Right kidney (tissue), 1 donor: ENCODE results near the gene PFKFB2.

Experiments used
- DNase-seq: peaks from one replicate; pipeline ENCODE4 v3.0.0-alpha.2; 2016

PFKFB2 gene

GRCh38 chr1:207089627-207090355 is 36.7 kb downstream of the PFKFB2 start:
- DNase-seq, result no peak

DNA sequence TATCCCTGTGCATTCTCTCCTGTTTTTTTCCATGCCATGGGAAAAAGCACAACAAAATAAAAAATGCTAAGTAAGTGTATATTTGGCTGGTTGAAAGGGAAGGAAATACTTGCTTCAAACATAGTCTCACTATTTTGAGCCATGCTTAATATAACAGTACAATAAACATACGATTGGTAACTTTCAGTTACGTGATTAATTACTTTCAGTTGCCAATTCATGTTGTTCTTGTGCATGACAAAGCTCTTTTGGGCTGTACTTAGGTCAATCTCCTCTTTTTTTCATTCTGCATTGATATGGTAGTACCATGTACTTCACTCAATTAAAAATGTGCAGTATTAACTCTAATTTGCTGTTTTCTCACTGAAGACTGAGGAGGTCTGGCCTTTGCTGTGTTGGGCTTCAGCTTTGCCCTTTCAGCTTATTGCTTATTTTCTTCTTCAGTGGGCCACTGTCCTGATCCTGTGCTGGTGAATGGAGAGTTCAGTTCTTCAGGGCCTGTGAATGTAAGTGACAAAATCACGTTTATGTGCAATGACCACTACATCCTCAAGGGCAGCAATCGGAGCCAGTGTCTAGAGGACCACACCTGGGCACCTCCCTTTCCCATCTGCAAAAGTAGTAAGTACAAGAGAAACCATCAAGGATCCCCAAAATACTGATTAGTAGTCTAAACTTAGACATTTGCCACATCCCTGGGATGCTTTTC is 38.3 kb downstream of the PFKFB2 start:
- no peak for DNase-seq

DNA sequence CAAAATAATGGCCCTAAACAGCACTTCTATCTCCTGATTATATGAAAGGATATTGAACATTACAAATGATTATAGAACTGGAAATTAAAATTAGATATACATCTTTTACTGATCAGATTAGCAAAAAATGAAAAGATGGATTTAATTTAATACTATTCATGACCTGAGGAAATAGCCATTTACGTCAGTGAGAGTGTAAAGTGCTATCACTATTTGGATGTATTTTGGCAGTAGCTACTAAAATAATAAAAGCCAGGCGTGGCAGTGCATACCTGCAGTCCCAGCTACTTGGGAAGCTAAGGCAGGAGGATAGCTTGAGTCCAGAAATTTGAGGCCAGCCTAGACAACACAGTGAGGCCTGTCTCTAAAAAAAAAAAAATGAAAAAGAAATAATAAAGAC is 40.9 kb downstream of the PFKFB2 start:
- no peak for DNase-seq

- no peak for DNase-seq
Measured at GRCh38 chr1:207097871-207098324, 44.8 kb downstream of the PFKFB2 start.

DNA sequence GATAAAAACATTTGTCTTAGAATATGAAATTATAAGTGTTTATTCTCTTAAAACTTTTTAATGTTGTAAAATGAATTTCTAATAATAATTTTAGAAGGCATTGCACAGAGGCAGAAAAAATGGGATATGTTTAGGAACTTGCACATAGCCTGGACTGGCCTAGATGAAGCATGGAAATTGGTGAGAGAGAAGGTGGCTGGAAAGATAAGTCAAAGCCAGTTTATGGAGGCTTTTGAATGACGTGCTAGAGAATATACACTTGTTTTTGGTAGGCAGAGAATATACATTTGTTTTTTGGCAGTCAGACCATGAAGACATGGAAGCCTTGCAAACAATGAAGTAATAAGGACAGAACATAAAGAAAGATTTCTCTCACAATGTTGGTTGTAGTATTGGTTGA is 48.6 kb downstream of the PFKFB2 start:
- no peak for DNase-seq

GRCh38 chr1:207102146-207102545 is 49.1 kb downstream of the PFKFB2 start:
- no peak for DNase-seq

DNA sequence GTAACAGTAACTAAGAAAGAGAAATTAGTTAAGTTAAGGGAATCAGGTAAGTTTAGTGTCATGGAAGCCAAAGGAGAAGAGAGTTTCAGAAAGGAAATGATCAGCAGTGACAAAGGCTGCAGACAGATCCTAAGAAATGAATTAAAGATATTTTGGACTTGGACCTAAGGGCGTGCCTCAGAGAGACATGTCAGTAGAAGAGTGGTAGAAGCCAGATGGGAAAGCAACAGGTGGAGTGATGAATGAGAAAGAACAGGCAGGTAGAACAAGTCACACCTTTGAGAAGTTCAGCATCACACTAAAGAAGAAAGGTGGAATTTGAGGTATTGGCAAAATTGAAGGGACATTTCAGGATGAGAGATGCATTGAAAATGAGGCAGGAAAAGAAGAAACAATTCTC is 49.6 kb downstream of the PFKFB2 start:
- DNase-seq, result no peak

GRCh38 chr1:207103892-207104373 is 50.9 kb downstream of the PFKFB2 start, which contains the start of gene C4BPA:
Gene C4BPA (plus strand): TSS chr1:207104233. CDS start chr1:207113026, 8,793 bp downstream.
- DNase-seq, result no peak

DNA sequence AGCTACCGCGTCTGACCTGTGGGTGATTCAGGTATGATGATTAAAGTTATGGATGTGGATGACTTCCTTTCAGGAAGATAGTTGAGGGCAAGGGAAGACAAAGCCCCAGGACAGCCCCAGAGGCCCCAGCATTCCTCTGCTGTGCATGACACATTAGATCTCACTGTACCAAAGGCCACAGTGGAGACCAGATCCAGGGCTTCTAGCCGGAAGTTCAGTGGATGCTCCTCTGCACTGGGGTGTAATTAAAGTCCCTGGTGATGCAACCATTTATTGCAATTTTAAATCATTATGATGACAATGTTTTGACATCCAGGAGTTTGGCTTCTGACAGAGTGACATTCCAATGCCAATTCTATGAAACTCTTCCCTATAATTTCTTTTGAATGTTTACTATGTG is 55.9 kb downstream of the PFKFB2 start:
- no peak for DNase-seq

GRCh38 chr1:207112616-207113296 is 59.7 kb downstream of the PFKFB2 start:
- DNase-seq, result peak; percentile 30

- no peak for DNase-seq
Measured at GRCh38 chr1:207115269-207115668, 62.2 kb downstream of the PFKFB2 start.

DNA sequence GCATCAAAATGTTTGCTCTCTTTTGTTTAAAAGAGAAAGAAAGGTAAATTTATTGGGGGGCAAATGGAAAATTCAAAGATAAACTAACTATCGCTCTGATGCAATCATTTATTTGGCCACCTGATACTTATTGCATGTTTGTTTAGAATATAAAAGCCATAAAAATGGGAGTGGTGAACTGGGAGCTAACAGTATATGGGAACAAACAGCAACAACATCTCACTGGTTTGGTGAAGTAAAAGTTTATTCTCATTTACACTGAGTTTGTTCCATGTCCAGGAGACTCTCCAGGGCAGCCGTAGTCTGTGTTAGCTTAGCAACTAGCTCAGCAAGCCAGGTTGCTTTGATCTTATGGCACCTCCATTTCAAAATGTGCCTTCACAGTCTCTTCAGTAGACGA is 71.3 kb downstream of the PFKFB2 start:
- DNase-seq, result no peak

GRCh38 chr1:207128336-207128921 is 75.4 kb downstream of the PFKFB2 start:
- DNase-seq, result no peak

- DNase-seq, result no peak
Measured at GRCh38 chr1:207129053-207129452, 76.0 kb downstream of the PFKFB2 start.
